HEK293T (cell line): ENCODE measurements around the gene AGL.
"Not testable (repeated sequence)": the region's sequence is repeated elsewhere in the genome, so short reads cannot be mapped to it uniquely, and the experiment has no call there.

ENCODE experiments used
- CTBP1 ChIP-seq: fragments of 450-650 bp; IDR thresholded peaks from 2 replicates; pipeline ENCODE4 v1.6.1; 2016; ENCODE audit warnings: borderline replicate concordance
- SP1 ChIP-seq: fragments of 450-650 bp; IDR thresholded peaks from 2 replicates; pipeline ENCODE4 v1.6.1; 2017

DNA sequence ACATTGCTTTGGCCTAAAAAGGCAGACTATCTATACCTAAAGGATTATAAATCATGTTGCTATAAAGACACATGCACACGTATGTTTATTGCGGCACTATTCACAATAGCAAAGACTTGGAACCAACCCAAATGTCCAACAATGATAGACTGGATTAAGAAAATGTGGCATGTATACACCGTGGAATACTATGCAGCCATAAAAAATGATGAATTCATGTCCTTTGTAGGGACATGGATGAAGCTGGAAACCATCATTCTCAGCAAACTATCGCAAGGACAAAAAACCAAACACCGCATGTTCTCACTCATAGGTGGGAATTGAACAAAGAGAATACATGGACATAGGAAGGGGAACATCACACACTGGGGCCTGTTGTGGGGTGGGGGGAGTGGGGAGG is 110.1 kb downstream of the AGL start:
- not testable (repeated sequence) for TF ChIP-seq SP1, CTBP1
